Gastrocnemius medialis (tissue), 4 donors: Measurements from ENCODE around the gene CLCF1. TPM values are rescaled to one million over a fixed set of nuclear protein-coding genes. Genes with fewer than 3 reads are reported as not detected.

Experiments
- ATAC-seq, 2 donors: fragments of 150-250 bp; one replicate each; pipeline ENCODE4 v1.9.1; 2016
- DNase-seq, 2 donors: peaks; one replicate each; pipeline ENCODE4 v3.0.0-alpha.2; 2019
- H3K27ac ChIP-seq, 4 donors: fragments of 200-600 bp; sonication (generic); 1 replicate in 1 of 4; 2 replicates in 3 of 4; pipeline ENCODE4 v1.5.1; 2016 to 2018; ENCODE audit warnings: mild to moderate bottlenecking in 2 of 4, moderate library complexity in 1 of 4
- H3K27me3 ChIP-seq, 3 donors: fragments of 200-600 bp; sonication (generic) in 2 of 3; 1 replicate in 1 of 3; 2 replicates in 2 of 3; pipeline versions ENCODE4 v1.5.1 to v1.6.0; 2016 to 2019; ENCODE audit warnings: mild to moderate bottlenecking in 1 of 3, moderate library complexity in 1 of 3
- H3K36me3 ChIP-seq, 2 donors: fragments of 200-600 bp; sonication (generic) in 1 of 2; one replicate each; pipeline ENCODE4 v1.5.1; 2017 to 2018
- H3K4me1 ChIP-seq, 2 donors: fragments of 200-600 bp; sonication (generic) in 1 of 2; one replicate each; pipeline ENCODE4 v1.5.1; 2016 to 2017; ENCODE audit warnings: mild to moderate bottlenecking in 2 of 2
- H3K4me3 ChIP-seq, 4 donors: fragments of 200-600 bp; sonication (generic) in 3 of 4; 1 replicate in 1 of 4; 2 replicates in 3 of 4; pipeline ENCODE4 v1.5.1; 2016 to 2019; ENCODE audit warnings: mild to moderate bottlenecking in 2 of 4
- H3K9me3 ChIP-seq, 3 donors: fragments of 200-600 bp; sonication (generic) in 2 of 3; 1 replicate in 1 of 3; 2 replicates in 2 of 3; pipeline ENCODE4 v1.5.1; 2016 to 2019
- CTCF ChIP-seq, 5 experiments: fragments of 450-650 bp in 3 of 5; fragments of 200-600 bp in 2 of 5; sonication (generic) in 2 of 5; IDR thresholded peaks in 4 of 5; conservative IDR thresholded peaks in 1 of 5; 1 replicate in 4 of 5; 2 replicates in 1 of 5; pipeline ENCODE4 v1.5.1; 2016 to 2019; ENCODE audit warnings: antibody characterized with exemption in 5 of 5, mild to moderate bottlenecking in 3 of 5, moderate library complexity in 3 of 5
- POLR2A ChIP-seq, 2 donors: fragments of 450-650 bp; IDR thresholded peaks; one replicate each; pipeline ENCODE4 v1.6.1; 2017; ENCODE audit warnings: antibody characterized with exemption in 2 of 2, mild to moderate bottlenecking in 2 of 2, moderate library complexity in 2 of 2
- in situ Hi-C, 4 donors: fragments of 200-750 bp; cut with MboI; loops; one replicate each; pipeline versions ENCODE4 v1.15.0 to v1.8.0; 2017; ENCODE audit warnings: low sequenced_read_pairs in 4 of 4
- intact Hi-C: fragments of 100-400 bp; cut with DNase I; formaldehyde crosslinking; loops from one replicate; pipeline ENCODE4 v1.15.1; 2023; ENCODE audit warnings: low total_unique reads
- total RNA-seq, 4 donors: library from RNA; depleted of rRNA; stranded (reverse); fragments of >200 nt; gene quantifications; one replicate each; pipeline versions ENCODE4 v1.1.0 to v1.2.3, GENCODE V29; 2016

Gene CLCF1
- total RNA-seq, 4 donors from 2014 or later = 0.24 to 2.7 (median 0.91) TPM

- peaks cover 0 to 5% of the 10 kb centered on the region in 2 donors for H3K36me3 ChIP-seq
- ATAC-seq = no peak
- H3K9me3 ChIP-seq = no peaks in the 10 kb centered on the region
- in situ Hi-C loops = no loop called here
- H3K4me1 ChIP-seq = peaks cover 39 to 48% of the 10 kb centered on the region in 2 donors
- no peak for TF ChIP-seq CTCF (IDR thresholded peaks at IDR 0.05 in 4 of 5, conservative IDR thresholded peaks at IDR 0.05 in 1 of 5)
- no peak for TF ChIP-seq POLR2A (IDR thresholded peaks at IDR 0.05)
- intact Hi-C loops = no loop called here
- no peak for DNase-seq
- H3K27me3 ChIP-seq = no peaks in the 10 kb centered on the region
- H3K27ac ChIP-seq = peak overlapping the region; percentile 94 to 100 (median 98)
- no peak overlapping the region for H3K4me3 ChIP-seq
Measured at GRCh38 chr11:67355023-67355793, 18.2 kb downstream of the CLCF1 start.

- Histone ChIP-seq H3K27me3 (no peaks in the 10 kb centered on the region), H3K9me3 (no peaks in the 10 kb centered on the region), H3K4me1 (peaks cover 39 to 48% of the 10 kb centered on the region in 2 donors), H3K27ac (peak overlapping the region; percentile 94 to 100 (median 98)), H3K36me3 (peaks cover 0 to 5% of the 10 kb centered on the region in 2 donors), H3K4me3 (peak overlapping the region; percentile 79 to 93 (median 84))
- DNase-seq = peak in 1 of 2 donors; percentile 71
- TF ChIP-seq POLR2A (IDR thresholded peaks at IDR 0.05) (no peak), CTCF (IDR thresholded peaks at IDR 0.05 in 4 of 5, conservative IDR thresholded peaks at IDR 0.05 in 1 of 5) (no peak)
- intact Hi-C loops (no loop called here), in situ Hi-C loops (loop anchor here in 3 of 4 donors (5.0 kb wide), 1 partner anchor 33 kb away; no protein-coding TSS in a partner anchor)
- ATAC-seq = peak in 1 of 2 donors; percentile 7
Measured at GRCh38 chr11:67354075-67355022, 19.0 kb downstream of the CLCF1 start.

GRCh38 chr11:67353317-67354074, 19.9 kb downstream of the CLCF1 start, which contains the start of gene POLD4:
Gene POLD4 (minus strand): TSS chr11:67353546. CDS start chr11:67353399, 147 bp downstream.
- H3K27me3 ChIP-seq = no peaks in the 10 kb centered on the region
- peak; percentile 97 to 99 for DNase-seq
- no peak for TF ChIP-seq CTCF (IDR thresholded peaks at IDR 0.05 in 4 of 5, conservative IDR thresholded peaks at IDR 0.05 in 1 of 5)
- TF ChIP-seq POLR2A (IDR thresholded peaks at IDR 0.05) = peak; percentile 87 to 90
- in situ Hi-C loops (loop anchor here in 3 of 4 donors (5.0 kb wide), 1 partner anchor 34 kb away; no protein-coding TSS in a partner anchor), intact Hi-C loops (loop anchor here (1.0 kb wide), 2 partner anchors 21 to 155 kb away; partner anchors contain the start of gene CDK2AP2)
- H3K4me3 ChIP-seq = peak within 1 kb of the TSS; percentile 79 to 93 (median 84)
- H3K27ac ChIP-seq = peak within 1 kb of the TSS; percentile 94 to 100 (median 98)
- no peaks in the 10 kb centered on the region for H3K9me3 ChIP-seq
- peaks cover 39 to 48% of the 10 kb centered on the region in 2 donors for H3K4me1 ChIP-seq
- peak; percentile 82 to 83 for ATAC-seq
- peaks cover 0 to 5% of the 10 kb centered on the region in 2 donors for H3K36me3 ChIP-seq
